ENCODE measurements around the gene SNTG2. TPM values are rescaled to one million over a fixed set of nuclear protein-coding genes. Genes with fewer than 3 reads are reported as not detected.
"Not testable (repeated sequence)": the region's sequence is repeated elsewhere in the genome, so short reads cannot be mapped to it uniquely, and the experiment has no call there.

Gene SNTG2
- total RNA-seq, 4 donors from 2014 or later, result 1.9 to 14.0 (median 6.7) TPM

GRCh38 chr2:1377473-1377872 is 426.8 kb downstream of the SNTG2 start:
- no peak for TF ChIP-seq CTCF (IDR thresholded peaks at IDR 0.05)
- DNase-seq (ENCODE audit: low spot score) (no peak), ATAC-seq (ENCODE audit: low FRiP score) (no peak)

GRCh38 chr2:1378456-1379150 is 428.0 kb downstream of the SNTG2 start:
- TF ChIP-seq CTCF (IDR thresholded peaks at IDR 0.05), result no peak
- DNase-seq (ENCODE audit: low spot score) (no peak), ATAC-seq (ENCODE audit: low FRiP score) (no peak)

GRCh38 chr2:1381644-1382043 is 431.0 kb downstream of the SNTG2 start:
- ATAC-seq (ENCODE audit: low FRiP score) (no peak), DNase-seq (ENCODE audit: low spot score) (no peak)
- no peak for TF ChIP-seq CTCF (IDR thresholded peaks at IDR 0.05)

GRCh38 chr2:1387954-1388725 is 437.5 kb downstream of the SNTG2 start:
- DNase-seq (ENCODE audit: low spot score); ATAC-seq (ENCODE audit: low FRiP score): not testable (repeated sequence)

- ATAC-seq (ENCODE audit: low FRiP score); DNase-seq (ENCODE audit: low spot score): not testable (repeated sequence)
These were observed 439.5 kb downstream of the SNTG2 start for GRCh38 chr2:1390118-1390517.

- TF ChIP-seq CTCF (IDR thresholded peaks at IDR 0.05), result no peak
- ATAC-seq (ENCODE audit: low FRiP score) (no peak), DNase-seq (ENCODE audit: low spot score) (no peak)
These were observed 442.7 kb downstream of the SNTG2 start for GRCh38 chr2:1393321-1393720.

GRCh38 chr2:1394709-1395408 is 444.2 kb downstream of the SNTG2 start:
- TF ChIP-seq CTCF (IDR thresholded peaks at IDR 0.05), result no peak
- ATAC-seq (ENCODE audit: low FRiP score), result no peak
- DNase-seq (ENCODE audit: low spot score), result no peak

Measured in omental fat pad (tissue), 4 donors.